Measurements from ENCODE around the gene AMPD2. TPM values are rescaled to one million over a fixed set of nuclear protein-coding genes. Genes with fewer than 3 reads are reported as not detected.

Gene AMPD2
- total RNA-seq, 1 experiment from 2014 or later, result 69.9 TPM

DNA sequence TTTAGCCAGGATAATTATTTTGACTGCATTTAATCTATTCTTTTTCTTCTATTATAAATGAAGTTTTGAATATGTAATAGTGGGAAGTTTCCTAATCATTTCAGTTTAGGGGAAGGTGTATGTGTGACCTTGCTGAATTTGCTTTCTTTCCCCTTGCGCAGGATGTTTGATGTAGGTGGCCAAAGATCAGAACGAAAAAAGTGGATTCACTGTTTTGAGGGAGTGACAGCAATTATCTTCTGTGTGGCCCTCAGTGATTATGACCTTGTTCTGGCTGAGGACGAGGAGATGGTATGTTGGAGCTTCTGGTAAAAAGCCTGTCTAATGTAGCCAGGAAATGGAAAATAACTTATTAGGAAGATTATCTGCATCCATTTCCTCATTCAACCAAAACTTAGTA, 33.6 kb upstream of the AMPD2 start:
- no peak overlapping the region for H2AFZ ChIP-seq (ENCODE audit: low read depth, low read length, poor library complexity, severe bottlenecking)
- ChIA-PET RAD21 (ENCODE audit: low non-redundant PET in 1 of 2, low total read pairs in 2 of 2, uncharacterized antibody in 2 of 2, unreplicated experiment in 2 of 2) (no interaction called here), POLR2A (no interaction called here), CTCF (no interaction called here)
- H3K9ac ChIP-seq (ENCODE audit: low read length), result no peak overlapping the region
- no peaks in the 10 kb centered on the region for H4K20me1 ChIP-seq (ENCODE audit: insufficient read depth)
- H3K4me3 ChIP-seq (replicated peaks in 1 of 2; ENCODE audit: low read depth in 1 of 2, low read length in 2 of 2), result no peak overlapping the region
- H3K9me2 ChIP-seq (ENCODE audit: insufficient read depth), result no peaks in the 10 kb centered on the region
- intact Hi-C loops (cut with micrococcal nuclease), result no loop called here
- no peaks in the 10 kb centered on the region for H3K4me1 ChIP-seq (ENCODE audit: control insufficient read depth in 1 of 2, insufficient read depth in 2 of 2, low read length in 2 of 2)
- TF ChIP-seq REST (IDR thresholded peaks at IDR 0.05; ENCODE audit: low read depth) (no peak), SIN3A (IDR thresholded peaks at IDR 0.05; ENCODE audit: low read depth) (no peak)
- TF ChIP-seq, protein P1, sequence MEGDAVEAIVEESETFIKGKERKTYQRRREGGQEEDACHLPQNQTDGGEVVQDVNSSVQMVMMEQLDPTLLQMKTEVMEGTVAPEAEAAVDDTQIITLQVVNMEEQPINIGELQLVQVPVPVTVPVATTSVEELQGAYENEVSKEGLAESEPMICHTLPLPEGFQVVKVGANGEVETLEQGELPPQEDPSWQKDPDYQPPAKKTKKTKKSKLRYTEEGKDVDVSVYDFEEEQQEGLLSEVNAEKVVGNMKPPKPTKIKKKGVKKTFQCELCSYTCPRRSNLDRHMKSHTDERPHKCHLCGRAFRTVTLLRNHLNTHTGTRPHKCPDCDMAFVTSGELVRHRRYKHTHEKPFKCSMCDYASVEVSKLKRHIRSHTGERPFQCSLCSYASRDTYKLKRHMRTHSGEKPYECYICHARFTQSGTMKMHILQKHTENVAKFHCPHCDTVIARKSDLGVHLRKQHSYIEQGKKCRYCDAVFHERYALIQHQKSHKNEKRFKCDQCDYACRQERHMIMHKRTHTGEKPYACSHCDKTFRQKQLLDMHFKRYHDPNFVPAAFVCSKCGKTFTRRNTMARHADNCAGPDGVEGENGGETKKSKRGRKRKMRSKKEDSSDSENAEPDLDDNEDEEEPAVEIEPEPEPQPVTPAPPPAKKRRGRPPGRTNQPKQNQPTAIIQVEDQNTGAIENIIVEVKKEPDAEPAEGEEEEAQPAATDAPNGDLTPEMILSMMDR (IDR thresholded peaks at IDR 0.05 in 2 of 3, conservative IDR thresholded peaks at IDR 0.05 in 1 of 3; ENCODE audit: borderline replicate concordance in 1 of 3, insufficient read depth in 1 of 3, low read depth in 2 of 3, low read length in 2 of 3), result no peak
- H3K4me2 ChIP-seq (ENCODE audit: low read length), result no peak overlapping the region
- ATAC-seq (no peak), DNase-seq (ENCODE audit: low read depth, low spot score) (no peak)
- peaks cover 24 to 34% of the 10 kb centered on the region in 2 experiments for H3K36me3 ChIP-seq (ENCODE audit: control insufficient read depth in 1 of 2, insufficient read depth in 2 of 2, low read length in 2 of 2)
- no peak overlapping the region for H3K27ac ChIP-seq (ENCODE audit: low read depth, low read length)
- no TSS peak for BruUV-seq (replicated peaks)
- peaks cover 4% of the 10 kb centered on the region; the same call in 1 of the 2 replicates for H3K79me2 ChIP-seq (ENCODE audit: insufficient read depth, low read length)
- no peaks in the 10 kb centered on the region for H3K9me3 ChIP-seq (ENCODE audit: control insufficient read depth in 1 of 2, insufficient read depth in 1 of 2, low read depth in 1 of 2, low read length in 2 of 2)
- no peaks in the 10 kb centered on the region for H3K27me3 ChIP-seq (ENCODE audit: insufficient read depth, low read length)
